Progenitor cell of endocrine pancreas (in vitro differentiated cells): Measurements from ENCODE around the gene MEF2A. TPM values are rescaled to one million over a fixed set of nuclear protein-coding genes. Genes with fewer than 3 reads are reported as not detected.

Experiments used
- DNase-seq: peaks from one replicate; pipeline ENCODE4 v3.0.0; 2021; ENCODE audit warnings: low spot score; ENCODE audit not compliant: unreplicated experiment
- H3K27ac Mint-ChIP-seq: 2 replicates; pipeline ENCODE4 v1.8.0; 2021; ENCODE audit warnings: mild to moderate bottlenecking, moderate library complexity, mixed read lengths
- H3K27me3 Mint-ChIP-seq: 2 replicates; pipeline ENCODE4 v1.8.0; 2021; ENCODE audit warnings: mixed read lengths
- H3K36me3 Mint-ChIP-seq: 2 replicates; pipeline ENCODE4 v1.8.0; 2022; ENCODE audit warnings: mixed read lengths; ENCODE audit not compliant: insufficient read depth
- H3K4me1 Mint-ChIP-seq: 2 replicates; pipeline ENCODE4 v1.8.0; 2021; ENCODE audit warnings: low read depth, mixed read lengths
- H3K4me3 Mint-ChIP-seq: 2 replicates; pipeline ENCODE4 v1.8.0; 2021; ENCODE audit warnings: low read depth, mild to moderate bottlenecking, moderate library complexity, mixed read lengths
- H3K9me3 Mint-ChIP-seq: 2 replicates; pipeline ENCODE4 v1.8.0; 2021; ENCODE audit warnings: low read depth, mixed read lengths
- total RNA-seq: library from RNA; stranded (reverse); gene quantifications from 2 replicates; pipeline ENCODE4 v1.2.1, GENCODE V29; 2021
- TF ChIP-seq, protein P1 (sequence below): fragments of 200-600 bp; sonication (generic); IDR thresholded peaks from one replicate; pipeline ENCODE4 v1.5.0; 2021; ENCODE audit warnings: antibody characterized with exemption, mild to moderate bottlenecking; ENCODE audit not compliant: unreplicated experiment

MEF2A gene
- total RNA-seq, 1 donor from 2014 or later: 36.2 TPM

- Mint-ChIP-seq H3K36me3 (peaks cover 34% of the 10 kb centered on the region), H3K27me3 (no peaks in the 10 kb centered on the region), H3K4me1 (peaks cover 49% of the 10 kb centered on the region), H3K4me3 (peak overlapping the region; percentile 35), H3K27ac (peak overlapping the region; percentile 95), H3K9me3 (peaks cover 35% of the 10 kb centered on the region)
- TF ChIP-seq, protein P1, sequence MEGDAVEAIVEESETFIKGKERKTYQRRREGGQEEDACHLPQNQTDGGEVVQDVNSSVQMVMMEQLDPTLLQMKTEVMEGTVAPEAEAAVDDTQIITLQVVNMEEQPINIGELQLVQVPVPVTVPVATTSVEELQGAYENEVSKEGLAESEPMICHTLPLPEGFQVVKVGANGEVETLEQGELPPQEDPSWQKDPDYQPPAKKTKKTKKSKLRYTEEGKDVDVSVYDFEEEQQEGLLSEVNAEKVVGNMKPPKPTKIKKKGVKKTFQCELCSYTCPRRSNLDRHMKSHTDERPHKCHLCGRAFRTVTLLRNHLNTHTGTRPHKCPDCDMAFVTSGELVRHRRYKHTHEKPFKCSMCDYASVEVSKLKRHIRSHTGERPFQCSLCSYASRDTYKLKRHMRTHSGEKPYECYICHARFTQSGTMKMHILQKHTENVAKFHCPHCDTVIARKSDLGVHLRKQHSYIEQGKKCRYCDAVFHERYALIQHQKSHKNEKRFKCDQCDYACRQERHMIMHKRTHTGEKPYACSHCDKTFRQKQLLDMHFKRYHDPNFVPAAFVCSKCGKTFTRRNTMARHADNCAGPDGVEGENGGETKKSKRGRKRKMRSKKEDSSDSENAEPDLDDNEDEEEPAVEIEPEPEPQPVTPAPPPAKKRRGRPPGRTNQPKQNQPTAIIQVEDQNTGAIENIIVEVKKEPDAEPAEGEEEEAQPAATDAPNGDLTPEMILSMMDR: no peak
- no peak for DNase-seq
Observed at GRCh38 chr15:99628374-99629001, 62.7 kb downstream of the MEF2A start.

DNA sequence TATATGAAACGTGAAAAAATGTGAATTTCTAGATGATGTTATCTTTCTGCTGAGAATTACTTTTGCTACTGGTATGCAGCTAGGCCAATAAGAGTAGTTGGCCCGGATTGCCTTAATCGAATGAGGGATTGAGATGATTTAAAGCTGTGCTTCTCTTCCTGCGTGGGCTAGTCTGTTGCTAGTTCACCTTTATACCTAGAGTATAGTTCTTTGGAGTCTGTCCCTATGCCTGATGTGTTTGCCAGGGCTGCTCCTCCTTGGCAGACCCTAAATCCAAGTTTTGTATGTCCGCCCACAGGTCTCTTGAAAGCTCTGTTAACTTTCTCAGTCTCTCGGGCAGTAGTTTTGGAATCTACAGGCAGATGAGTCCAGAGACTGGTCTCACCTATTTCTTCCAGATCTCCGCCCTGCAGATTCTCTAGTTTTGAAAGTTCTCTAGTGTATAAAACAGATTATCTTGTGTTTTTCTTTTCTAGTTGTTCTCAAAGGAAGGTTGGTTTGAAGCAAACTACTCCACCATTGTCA is 64.9 kb downstream of the MEF2A start:
- no peaks in the 10 kb centered on the region for H3K27me3 Mint-ChIP-seq
- H3K36me3 Mint-ChIP-seq: peaks cover 36% of the 10 kb centered on the region
- H3K4me1 Mint-ChIP-seq: peaks cover 49% of the 10 kb centered on the region
- no peak overlapping the region for H3K4me3 Mint-ChIP-seq
- TF ChIP-seq, protein P1: no peak
- no peak for DNase-seq
- peak overlapping the region; percentile 95 for H3K27ac Mint-ChIP-seq
- H3K9me3 Mint-ChIP-seq: peaks cover 27% of the 10 kb centered on the region

- Mint-ChIP-seq H3K4me1 (peaks cover 49% of the 10 kb centered on the region), H3K27ac (no peak overlapping the region), H3K27me3 (no peaks in the 10 kb centered on the region), H3K36me3 (peaks cover 37% of the 10 kb centered on the region), H3K4me3 (no peak overlapping the region), H3K9me3 (peaks cover 26% of the 10 kb centered on the region)
- TF ChIP-seq, protein P1: no peak
- DNase-seq: no peak
Observed at GRCh38 chr15:99631255-99631654, 65.5 kb downstream of the MEF2A start.

DNA sequence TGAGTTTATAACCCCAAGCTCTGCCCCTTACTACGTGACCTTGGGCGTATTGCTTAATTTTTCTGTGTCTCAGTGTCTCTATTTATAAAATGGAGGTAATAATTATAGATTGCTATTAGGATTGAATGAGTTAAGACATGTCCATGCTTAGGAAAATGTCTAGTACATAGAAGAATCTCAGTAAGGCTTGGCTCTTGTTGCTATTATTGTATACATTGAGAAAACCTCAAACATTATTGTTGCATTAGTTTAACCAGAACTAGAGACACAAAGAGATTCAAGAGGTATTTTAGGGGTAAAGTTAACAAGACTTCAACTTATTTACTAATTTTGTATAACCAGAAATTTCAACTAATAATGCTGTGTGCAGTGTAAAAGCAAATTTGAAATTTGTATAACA is 66.7 kb downstream of the MEF2A start:
- TF ChIP-seq, protein P1: no peak
- H3K36me3 Mint-ChIP-seq: peaks cover 41% of the 10 kb centered on the region
- no peak overlapping the region for H3K4me3 Mint-ChIP-seq
- H3K9me3 Mint-ChIP-seq: peaks cover 25% of the 10 kb centered on the region
- peak overlapping the region; percentile 60 for H3K27ac Mint-ChIP-seq
- no peaks in the 10 kb centered on the region for H3K27me3 Mint-ChIP-seq
- peaks cover 46% of the 10 kb centered on the region for H3K4me1 Mint-ChIP-seq
- no peak for DNase-seq

GRCh38 chr15:99633655-99634054 is 67.9 kb downstream of the MEF2A start:
- Mint-ChIP-seq H3K36me3 (peaks cover 49% of the 10 kb centered on the region), H3K27ac (no peak overlapping the region), H3K4me3 (no peak overlapping the region), H3K27me3 (no peaks in the 10 kb centered on the region), H3K4me1 (peaks cover 35% of the 10 kb centered on the region), H3K9me3 (peaks cover 25% of the 10 kb centered on the region)
- DNase-seq: no peak
- TF ChIP-seq, protein P1: no peak
